Tibial artery (tissue), 4 donors: ENCODE results near the gene CD2BP2.

Experiments used
- DNase-seq, 2 donors: peaks; one replicate each; pipeline ENCODE4 v3.0.0-alpha.2; 2019
- H3K27ac ChIP-seq, 2 donors: fragments of 200-600 bp; sonication (generic) in 1 of 2; 1 replicate in 1 of 2; 2 replicates in 1 of 2; pipeline ENCODE4 v1.5.1; 2018 to 2019; ENCODE audit warnings: mild to moderate bottlenecking in 1 of 2
- H3K27me3 ChIP-seq, 2 donors: fragments of 200-600 bp; sonication (generic) in 1 of 2; one replicate each; pipeline versions ENCODE4 v1.5.1 to v1.6.0; 2016 to 2019
- H3K36me3 ChIP-seq, 3 donors: fragments of 200-600 bp; sonication (generic) in 2 of 3; one replicate each; pipeline ENCODE4 v1.5.1; 2016 to 2019; ENCODE audit warnings: mild to moderate bottlenecking in 2 of 3
- H3K4me1 ChIP-seq, 4 donors: fragments of 200-600 bp; sonication (generic) in 2 of 4; 1 replicate in 3 of 4; 2 replicates in 1 of 4; pipeline ENCODE4 v1.5.1; 2016 to 2019
- H3K4me3 ChIP-seq, 2 donors: fragments of 200-600 bp; sonication (generic) in 1 of 2; 1 replicate in 1 of 2; 2 replicates in 1 of 2; pipeline ENCODE4 v1.5.1; 2018 to 2019; ENCODE audit warnings: mild to moderate bottlenecking in 2 of 2
- H3K9me3 ChIP-seq, 3 donors: fragments of 200-600 bp; sonication (generic) in 1 of 3; one replicate each; pipeline ENCODE4 v1.5.1; 2016 to 2019
- intact Hi-C: fragments of 100-400 bp; cut with DNase I; formaldehyde crosslinking; loops from one replicate; pipeline ENCODE4 v1.15.0; 2023; ENCODE audit warnings: low total_unique reads
- TF ChIP-seq, protein P1 (sequence below), 2 experiments: fragments of 200-600 bp in 1 of 2; fragments of 450-650 bp in 1 of 2; IDR thresholded peaks; one replicate each; pipeline ENCODE4 v1.5.1; 2017 to 2019; ENCODE audit warnings: antibody characterized with exemption in 2 of 2, mild to moderate bottlenecking in 1 of 2, moderate library complexity in 1 of 2

CD2BP2 gene

DNA sequence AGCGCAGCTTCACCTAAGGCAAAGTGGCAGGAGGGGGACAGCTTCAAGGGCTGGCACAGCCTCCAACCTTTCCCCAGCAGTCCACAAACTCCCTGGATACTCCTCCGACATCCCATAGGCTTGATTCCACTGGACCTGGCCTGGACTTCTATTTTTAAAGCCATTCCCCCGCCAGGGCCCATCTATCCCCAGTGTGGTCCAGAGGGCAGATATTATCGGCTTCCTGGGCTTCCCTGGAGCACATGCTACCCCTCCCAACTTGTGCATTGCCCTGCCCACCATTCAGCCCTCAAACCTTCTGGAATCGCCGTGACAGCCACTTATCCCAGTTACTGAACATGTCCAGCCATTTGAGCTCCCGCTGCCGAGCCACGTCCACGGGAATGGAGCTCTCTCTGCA is 10.1 kb upstream of the CD2BP2 start:
- H3K9me3 ChIP-seq, result no peaks in the 10 kb centered on the region
- H3K4me3 ChIP-seq, result no peak overlapping the region
- H3K27me3 ChIP-seq, result no peaks in the 10 kb centered on the region
- TF ChIP-seq, protein P1, sequence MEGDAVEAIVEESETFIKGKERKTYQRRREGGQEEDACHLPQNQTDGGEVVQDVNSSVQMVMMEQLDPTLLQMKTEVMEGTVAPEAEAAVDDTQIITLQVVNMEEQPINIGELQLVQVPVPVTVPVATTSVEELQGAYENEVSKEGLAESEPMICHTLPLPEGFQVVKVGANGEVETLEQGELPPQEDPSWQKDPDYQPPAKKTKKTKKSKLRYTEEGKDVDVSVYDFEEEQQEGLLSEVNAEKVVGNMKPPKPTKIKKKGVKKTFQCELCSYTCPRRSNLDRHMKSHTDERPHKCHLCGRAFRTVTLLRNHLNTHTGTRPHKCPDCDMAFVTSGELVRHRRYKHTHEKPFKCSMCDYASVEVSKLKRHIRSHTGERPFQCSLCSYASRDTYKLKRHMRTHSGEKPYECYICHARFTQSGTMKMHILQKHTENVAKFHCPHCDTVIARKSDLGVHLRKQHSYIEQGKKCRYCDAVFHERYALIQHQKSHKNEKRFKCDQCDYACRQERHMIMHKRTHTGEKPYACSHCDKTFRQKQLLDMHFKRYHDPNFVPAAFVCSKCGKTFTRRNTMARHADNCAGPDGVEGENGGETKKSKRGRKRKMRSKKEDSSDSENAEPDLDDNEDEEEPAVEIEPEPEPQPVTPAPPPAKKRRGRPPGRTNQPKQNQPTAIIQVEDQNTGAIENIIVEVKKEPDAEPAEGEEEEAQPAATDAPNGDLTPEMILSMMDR (IDR thresholded peaks at IDR 0.05), result no peak
- intact Hi-C loops, result no loop called here
- no peak for DNase-seq
- peaks cover 0 to 44% (median 29%) of the 10 kb centered on the region in 4 donors for H3K4me1 ChIP-seq
- H3K27ac ChIP-seq, result no peak overlapping the region
- peaks cover 10 to 60% (median 27%) of the 10 kb centered on the region in 3 donors for H3K36me3 ChIP-seq

- H3K4me1 ChIP-seq, result peaks cover 0 to 26% (median 14%) of the 10 kb centered on the region in 4 donors
- peaks cover 32 to 94% (median 58%) of the 10 kb centered on the region in 3 donors for H3K36me3 ChIP-seq
- no peak overlapping the region for H3K27ac ChIP-seq
- TF ChIP-seq, protein P1 (IDR thresholded peaks at IDR 0.05), result no peak
- intact Hi-C loops, result no loop called here
- no peaks in the 10 kb centered on the region for H3K27me3 ChIP-seq
- no peak overlapping the region for H3K4me3 ChIP-seq
- H3K9me3 ChIP-seq, result no peaks in the 10 kb centered on the region
- DNase-seq, result no peak
Observed at GRCh38 chr16:30361180-30361579, 6.1 kb upstream of the CD2BP2 start.

- no peaks in the 10 kb centered on the region for H3K9me3 ChIP-seq
- TF ChIP-seq, protein P1 (IDR thresholded peaks at IDR 0.05), result no peak
- H3K36me3 ChIP-seq, result peaks cover 32 to 81% (median 47%) of the 10 kb centered on the region in 3 donors
- H3K4me3 ChIP-seq, result no peak overlapping the region
- H3K27ac ChIP-seq, result no peak overlapping the region
- intact Hi-C loops, result no loop called here
- DNase-seq, result no peak
- no peaks in the 10 kb centered on the region for H3K27me3 ChIP-seq
- H3K4me1 ChIP-seq, result peaks cover 0 to 19% (median 14%) of the 10 kb centered on the region in 4 donors
Observed at GRCh38 chr16:30359871-30360170, 4.7 kb upstream of the CD2BP2 start.

DNA sequence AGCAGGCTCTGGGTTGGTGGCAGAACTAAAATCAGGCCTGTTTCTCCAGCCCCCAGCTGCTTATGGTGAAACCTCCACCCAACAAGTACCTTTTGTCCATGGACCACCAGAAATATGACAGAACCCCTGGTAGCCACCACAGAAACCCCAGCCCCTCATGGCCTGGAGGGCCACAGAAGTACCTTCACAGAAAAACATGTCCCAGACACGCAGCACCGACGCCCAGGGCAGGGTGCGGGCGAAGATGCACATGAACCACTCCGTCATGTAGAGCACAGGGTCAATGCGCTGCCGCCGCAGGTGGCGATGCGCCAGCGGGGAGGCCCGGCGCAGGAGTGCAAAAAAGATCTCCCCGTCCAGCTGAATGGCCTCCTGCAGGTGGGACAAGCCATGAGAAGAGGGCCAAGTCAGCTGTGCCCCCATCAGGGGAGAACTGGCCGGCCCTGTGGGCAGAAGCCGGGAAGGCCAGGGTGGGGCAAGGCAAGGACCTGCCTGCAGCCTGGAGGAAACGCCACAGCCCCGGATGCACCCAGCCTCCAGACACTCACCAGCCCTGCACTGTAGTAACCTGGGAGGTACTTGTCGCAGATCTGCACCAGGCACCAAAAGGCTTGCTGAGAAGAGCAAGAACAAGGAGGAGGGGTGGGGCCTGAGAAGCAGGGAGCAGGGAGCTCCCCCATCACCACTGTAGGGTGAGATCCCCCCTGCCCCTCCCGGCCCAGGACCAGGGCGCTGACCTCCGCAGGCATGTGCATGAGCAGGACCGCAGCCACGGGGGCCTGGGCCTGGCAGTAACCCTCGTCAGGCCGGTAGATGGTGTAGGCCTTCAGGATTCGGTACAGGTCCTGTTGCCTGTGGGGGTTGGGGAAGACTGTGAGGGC is 4.1 kb upstream of the CD2BP2 start:
- Histone ChIP-seq H3K4me1 (peaks cover 0 to 23% (median 17%) of the 10 kb centered on the region in 4 donors), H3K27me3 (no peaks in the 10 kb centered on the region), H3K4me3 (no peak overlapping the region), H3K27ac (no peak overlapping the region), H3K36me3 (peaks cover 30 to 75% (median 41%) of the 10 kb centered on the region in 3 donors), H3K9me3 (no peaks in the 10 kb centered on the region)
- intact Hi-C loops, result no loop called here
- peak in 1 of 2 donors; percentile 62 for DNase-seq
- TF ChIP-seq, protein P1 (IDR thresholded peaks at IDR 0.05), result no peak

- Histone ChIP-seq H3K27me3 (no peaks in the 10 kb centered on the region), H3K9me3 (no peaks in the 10 kb centered on the region), H3K4me1 (peaks cover 0 to 30% (median 23%) of the 10 kb centered on the region in 4 donors), H3K27ac (no peak overlapping the region), H3K36me3 (peaks cover 23 to 71% (median 40%) of the 10 kb centered on the region in 3 donors), H3K4me3 (no peak overlapping the region)
- DNase-seq, result no peak
- TF ChIP-seq, protein P1 (IDR thresholded peaks at IDR 0.05), result no peak
- intact Hi-C loops, result no loop called here
Observed at GRCh38 chr16:30358577-30358936, 3.4 kb upstream of the CD2BP2 start.
